HFFc6 (cell line): ENCODE data around the gene ABCA5. TPM values are rescaled to one million over a fixed set of nuclear protein-coding genes. Genes with fewer than 3 reads are reported as not detected.

ENCODE experiments used
- DNase-seq: peaks from one replicate; pipeline ENCODE4 v3.0.0-alpha.2; 2018
- H3K27ac Mint-ChIP-seq: 2 replicates; pipeline ENCODE4 v1.8.0; 2020; ENCODE audit warnings: mild to moderate bottlenecking, mixed read lengths
- H3K27me3 Mint-ChIP-seq: 2 replicates; pipeline ENCODE4 v1.8.0; 2021; ENCODE audit warnings: mild to moderate bottlenecking, moderate library complexity, mixed read lengths; ENCODE audit not compliant: insufficient read depth
- H3K36me3 Mint-ChIP-seq: 2 replicates; pipeline ENCODE4 v1.8.0; 2021; ENCODE audit warnings: low read depth, mixed read lengths
- H3K4me1 Mint-ChIP-seq: 2 replicates; pipeline ENCODE4 v1.8.0; 2020; ENCODE audit warnings: low read depth, mixed read lengths
- H3K4me3 Mint-ChIP-seq: 2 replicates; pipeline ENCODE4 v1.8.0; 2020; ENCODE audit warnings: mild to moderate bottlenecking, moderate library complexity, mixed read lengths
- H3K9me3 Mint-ChIP-seq: 2 replicates; pipeline ENCODE4 v1.8.0; 2020; ENCODE audit warnings: mild to moderate bottlenecking, mixed read lengths
- CTCF ChIP-seq: fragments of 200-600 bp; sonication (generic); IDR thresholded peaks from 2 replicates; pipeline ENCODE4 v1.5.0; 2021; ENCODE audit warnings: antibody characterized with exemption, mild to moderate bottlenecking
- long read RNA-seq: library from polyadenylated mRNA; unstranded; transcript quantifications from one replicate; pipeline ENCODE4 v2.0.0, GENCODE V29; 2019
- total RNA-seq, 6 experiments: library from RNA; stranded (reverse); fragmentation: NEBNext Ultra II Directional; extraction: Animal tissue kit (Norgen Biotek cat#: 25700); gene quantifications; 2 replicates in 1 of 6; 3 replicates in 5 of 6; pipeline ENCODE4 v1.2.3, GENCODE V29; 2021

The ABCA5 gene
- 1 to 10 TPM; 4.7 to 8.5 (median 5.3) TPM for total RNA-seq
- long read RNA-seq, partial matches to known transcripts = 2 of 3 reads
- long read RNA-seq, other reads (novel, unspliced or antisense) = 1 of 3 reads

GRCh38 chr17:69327060-69327831 is at the start of gene ABCA5:
TSS of gene ABCA5 (minus strand) at chr17:69327133. CDS start at chr17:69314415, 12,718 bp downstream.
- peak within 1 kb of the TSS; percentile 96 for H3K4me3 Mint-ChIP-seq
- peaks cover 8% of the 10 kb centered on the region for H3K27me3 Mint-ChIP-seq
- no peak for TF ChIP-seq CTCF
- H3K36me3 Mint-ChIP-seq = no peaks in the 10 kb centered on the region
- no peaks in the 10 kb centered on the region for H3K9me3 Mint-ChIP-seq
- peaks cover 22% of the 10 kb centered on the region for H3K4me1 Mint-ChIP-seq
- peak; percentile 81 for DNase-seq
- peak within 1 kb of the TSS; percentile 95 for H3K27ac Mint-ChIP-seq

DNA sequence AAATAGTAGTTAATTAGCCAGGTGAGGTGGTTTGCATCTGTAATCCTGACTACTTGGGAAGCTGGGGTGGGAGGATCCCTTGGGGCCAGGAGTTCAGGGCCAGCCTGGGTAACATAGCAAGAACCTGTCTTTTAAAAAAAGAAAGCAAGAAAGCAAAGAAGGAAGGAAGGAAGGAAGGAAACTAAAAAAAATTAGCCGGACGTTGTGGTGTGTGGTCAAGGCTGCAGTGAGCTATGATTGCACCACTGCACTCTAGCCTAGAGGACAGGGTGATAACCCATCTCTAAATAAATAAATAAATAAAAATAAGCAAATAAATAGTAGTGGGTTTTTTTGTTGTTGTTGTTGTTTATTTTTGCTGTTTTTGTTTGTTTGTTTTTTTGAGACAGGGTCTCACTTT is 48.3 kb upstream of the ABCA5 start:
- H3K36me3 Mint-ChIP-seq = no peaks in the 10 kb centered on the region
- H3K27me3 Mint-ChIP-seq = no peaks in the 10 kb centered on the region; the same call in 1 of the 2 replicates
- no peak overlapping the region for H3K27ac Mint-ChIP-seq
- TF ChIP-seq CTCF = no peak
- H3K9me3 Mint-ChIP-seq = peaks cover 17% of the 10 kb centered on the region
- no peaks in the 10 kb centered on the region for H3K4me1 Mint-ChIP-seq
- no peak overlapping the region for H3K4me3 Mint-ChIP-seq
- no peak for DNase-seq

- H3K9me3 Mint-ChIP-seq = peaks cover 19% of the 10 kb centered on the region
These were observed 46.1 kb upstream of the ABCA5 start for GRCh38 chr17:69373069-69373468.

GRCh38 chr17:69367298-69367697 is 40.4 kb upstream of the ABCA5 start:
- Mint-ChIP-seq H3K36me3 (no peaks in the 10 kb centered on the region), H3K4me3 (no peak overlapping the region), H3K9me3 (peaks cover 9% of the 10 kb centered on the region), H3K4me1 (no peaks in the 10 kb centered on the region), H3K27ac (no peak overlapping the region), H3K27me3 (no peaks in the 10 kb centered on the region; the same call in 1 of the 2 replicates)
- DNase-seq = no peak
- TF ChIP-seq CTCF = no peak

More at GRCh38 chr17:69373069-69373468, 46.1 kb upstream of the ABCA5 start:
- DNase-seq = no peak
- no peaks in the 10 kb centered on the region for H3K36me3 Mint-ChIP-seq
- no peak overlapping the region for H3K27ac Mint-ChIP-seq
- no peak for TF ChIP-seq CTCF
- H3K4me3 Mint-ChIP-seq = no peak overlapping the region
- no peaks in the 10 kb centered on the region; the same call in 1 of the 2 replicates for H3K27me3 Mint-ChIP-seq
- H3K4me1 Mint-ChIP-seq = no peaks in the 10 kb centered on the region

- Mint-ChIP-seq H3K4me1 (no peaks in the 10 kb centered on the region), H3K9me3 (peaks cover 2% of the 10 kb centered on the region), H3K36me3 (no peaks in the 10 kb centered on the region), H3K27ac (no peak overlapping the region), H3K27me3 (peaks cover 2% of the 10 kb centered on the region), H3K4me3 (no peak overlapping the region)
- no peak for TF ChIP-seq CTCF
- no peak for DNase-seq
These were observed 36.7 kb upstream of the ABCA5 start for GRCh38 chr17:69363488-69364210.
